HUES64 (cell line): Measurements from ENCODE around the gene GPHN.
"Not testable (repeated sequence)": the region's sequence is repeated elsewhere in the genome, so short reads cannot be mapped to it uniquely, and the experiment has no call there.

Source experiments
- H3K27ac ChIP-seq: 2 replicates; pipeline ENCODE4 v1.7.0; 2013; ENCODE audit warnings: low read depth, low read length, inconsistent platforms
- H3K27me3 ChIP-seq: 2 replicates; pipeline ENCODE4 v1.6.1; 2013; ENCODE audit warnings: mild to moderate bottlenecking, low read length; ENCODE audit not compliant: insufficient read depth
- H3K36me3 ChIP-seq: 2 replicates; pipeline ENCODE4 v1.6.1; 2013; ENCODE audit warnings: mild to moderate bottlenecking, low read length; ENCODE audit not compliant: insufficient read depth
- H3K4me1 ChIP-seq: 2 replicates; pipeline ENCODE4 v1.6.1; 2013; ENCODE audit warnings: mild to moderate bottlenecking, low read length, moderate library complexity; ENCODE audit not compliant: insufficient read depth
- H3K4me3 ChIP-seq: 2 replicates; pipeline ENCODE4 v1.5.1; 2013; ENCODE audit warnings: mild to moderate bottlenecking, low read length, moderate library complexity
- H3K9ac ChIP-seq: 2 replicates; pipeline ENCODE4 v1.6.1; 2013; ENCODE audit warnings: mild to moderate bottlenecking, low read depth, low read length
- H3K9me3 ChIP-seq: 2 replicates; pipeline ENCODE4 v1.6.1; 2013; ENCODE audit warnings: low read depth, low read length; ENCODE audit not compliant: insufficient read depth
- WGBS: fragments of 150-250, 120-280 bp; methylation state at CpG from one replicate; pipeline ENCODE4 v1.1.7; 2013; ENCODE audit warnings: missing lambda C conversion rate; 5-methylcytosine and 5-hydroxymethylcytosine counted together

GPHN gene

GRCh38 chr14:67045440-67045839 lies 537.5 kb downstream of the GPHN start:
- Histone ChIP-seq H3K27ac (no peak overlapping the region), H3K9me3 (no peaks in the 10 kb centered on the region), H3K4me1 (no peaks in the 10 kb centered on the region), H3K4me3 (no peak overlapping the region), H3K9ac (no peak overlapping the region), H3K27me3 (no peaks in the 10 kb centered on the region), H3K36me3 (no peaks in the 10 kb centered on the region)

DNA sequence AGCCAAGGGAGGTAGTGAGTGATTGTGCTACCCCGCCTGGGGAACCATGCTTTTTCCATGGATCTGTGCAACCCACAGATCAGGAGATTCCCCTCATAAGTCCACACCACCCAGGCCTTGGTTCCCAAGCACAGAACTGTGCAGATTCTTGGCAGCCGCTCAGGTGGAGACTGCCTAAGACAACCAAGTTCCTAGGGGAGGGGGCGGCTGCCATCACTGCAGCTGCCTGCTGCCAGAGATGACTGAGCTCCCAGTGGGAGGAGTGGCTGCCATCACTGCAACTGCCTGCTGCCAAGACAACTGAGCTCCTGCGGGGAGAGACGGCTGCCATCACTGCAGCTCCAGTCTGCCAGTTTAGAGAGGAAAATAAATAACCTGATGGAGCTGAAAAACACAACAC lies 542.9 kb downstream of the GPHN start:
- no peaks in the 10 kb centered on the region for H3K27me3 ChIP-seq
- 89% methylated on average over 5 of the region's 5 CpGs for WGBS
- no peak overlapping the region for H3K9ac ChIP-seq
- no peaks in the 10 kb centered on the region for H3K36me3 ChIP-seq
- H3K9me3 ChIP-seq: peaks cover 12% of the 10 kb centered on the region
- H3K27ac ChIP-seq: no peak overlapping the region
- no peaks in the 10 kb centered on the region for H3K4me1 ChIP-seq
- no peak overlapping the region for H3K4me3 ChIP-seq

GRCh38 chr14:67056684-67057083 lies 548.7 kb downstream of the GPHN start:
- no peak overlapping the region for H3K27ac ChIP-seq
- H3K9me3 ChIP-seq: peaks cover 16% of the 10 kb centered on the region
- no peaks in the 10 kb centered on the region for H3K4me1 ChIP-seq
- no peak overlapping the region for H3K9ac ChIP-seq
- 96% methylated on average over 21 of the region's 21 CpGs for WGBS
- no peaks in the 10 kb centered on the region for H3K36me3 ChIP-seq
- H3K27me3 ChIP-seq: no peaks in the 10 kb centered on the region
- H3K4me3 ChIP-seq: no peak overlapping the region

GRCh38 chr14:67059596-67059995 lies 551.6 kb downstream of the GPHN start:
- no peak overlapping the region for H3K9ac ChIP-seq

GRCh38 chr14:67060546-67060945 lies 552.6 kb downstream of the GPHN start:
- Histone ChIP-seq H3K4me1 (no peaks in the 10 kb centered on the region), H3K9ac (no peak overlapping the region), H3K27ac (no peak overlapping the region), H3K36me3 (no peaks in the 10 kb centered on the region), H3K27me3 (no peaks in the 10 kb centered on the region), H3K4me3 (no peak overlapping the region), H3K9me3 (0 out of 2 replicates have a peak, but pooled peaks cover 4% of the 10 kb centered on the region)

More at GRCh38 chr14:67059596-67059995, 551.6 kb downstream of the GPHN start:
- H3K36me3 ChIP-seq: no peaks in the 10 kb centered on the region
- H3K4me3 ChIP-seq: no peak overlapping the region
- no peaks in the 10 kb centered on the region for H3K27me3 ChIP-seq
- WGBS: 77% methylated on average over 2 of the region's 3 CpGs
- H3K27ac ChIP-seq: no peak overlapping the region
- no peaks in the 10 kb centered on the region for H3K4me1 ChIP-seq
- H3K9me3 ChIP-seq: 0 out of 2 replicates have a peak, but pooled peaks cover 4% of the 10 kb centered on the region

- H3K4me1 ChIP-seq, H3K27me3 ChIP-seq, H3K4me3 ChIP-seq, H3K36me3 ChIP-seq, H3K9me3 ChIP-seq, H3K9ac ChIP-seq, H3K27ac ChIP-seq: not testable (repeated sequence)
- WGBS: 80% methylated on average over 7 of the region's 7 CpGs
Observed at GRCh38 chr14:67067070-67067814, 559.3 kb downstream of the GPHN start.

DNA sequence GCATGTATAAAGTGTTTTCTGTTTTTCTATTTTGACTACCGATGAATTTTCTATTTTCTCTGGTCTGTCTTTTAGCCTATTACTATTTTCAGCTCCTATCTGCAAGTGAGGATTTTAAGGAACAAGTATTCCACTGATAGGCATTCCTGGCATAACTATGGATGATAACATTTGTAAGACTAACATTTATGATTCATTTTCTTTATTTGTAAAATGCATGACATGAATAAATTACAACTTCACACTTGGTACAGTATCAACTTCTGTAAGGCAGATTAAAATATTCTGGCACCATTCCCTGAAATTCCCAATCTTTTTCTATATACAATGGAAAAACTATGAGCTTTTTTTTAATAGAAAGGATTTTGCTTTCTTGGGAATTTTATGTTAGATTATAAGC lies 560.3 kb downstream of the GPHN start:
- H3K27ac ChIP-seq: no peak overlapping the region
- H3K9me3 ChIP-seq: no peaks in the 10 kb centered on the region
- WGBS: no CpG with 5 or more reads among the region's 1 CpG
- H3K4me3 ChIP-seq: no peak overlapping the region
- H3K27me3 ChIP-seq: no peaks in the 10 kb centered on the region
- no peaks in the 10 kb centered on the region for H3K36me3 ChIP-seq
- H3K9ac ChIP-seq: no peak overlapping the region
- no peaks in the 10 kb centered on the region for H3K4me1 ChIP-seq

- WGBS: 100% methylated on average over 1 of the region's 3 CpGs
- Histone ChIP-seq H3K9me3 (no peaks in the 10 kb centered on the region), H3K4me1 (no peaks in the 10 kb centered on the region), H3K27me3 (no peaks in the 10 kb centered on the region), H3K36me3 (no peaks in the 10 kb centered on the region), H3K27ac (no peak overlapping the region), H3K9ac (no peak overlapping the region), H3K4me3 (no peak overlapping the region)
Observed at GRCh38 chr14:67071506-67071905, 563.6 kb downstream of the GPHN start.

DNA sequence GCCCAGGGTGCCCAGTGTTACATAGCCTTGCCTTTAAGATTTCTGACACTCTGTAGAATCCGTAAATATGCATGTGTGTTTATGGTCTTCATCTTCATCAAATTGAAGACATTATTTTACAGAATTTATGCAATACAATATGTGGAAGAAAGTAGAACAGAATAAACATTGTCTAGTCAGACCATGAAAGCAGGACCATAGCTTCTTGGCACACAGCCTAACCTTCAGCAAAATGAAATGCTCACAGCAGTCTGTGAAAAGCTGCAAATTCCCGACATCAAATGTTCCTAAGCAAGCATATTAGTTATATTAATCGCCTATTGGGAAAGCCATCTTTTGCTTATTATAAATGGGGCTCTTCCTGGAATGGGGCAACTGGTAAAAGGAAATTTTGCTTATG lies 570.0 kb downstream of the GPHN start:
- Histone ChIP-seq H3K27me3 (no peaks in the 10 kb centered on the region), H3K4me3 (no peak overlapping the region), H3K36me3 (no peaks in the 10 kb centered on the region), H3K9me3 (0 out of 2 replicates have a peak, but pooled peaks cover 2% of the 10 kb centered on the region), H3K9ac (no peak overlapping the region), H3K27ac (no peak overlapping the region), H3K4me1 (no peaks in the 10 kb centered on the region)
- 100% methylated on average over 2 of the region's 3 CpGs for WGBS

DNA sequence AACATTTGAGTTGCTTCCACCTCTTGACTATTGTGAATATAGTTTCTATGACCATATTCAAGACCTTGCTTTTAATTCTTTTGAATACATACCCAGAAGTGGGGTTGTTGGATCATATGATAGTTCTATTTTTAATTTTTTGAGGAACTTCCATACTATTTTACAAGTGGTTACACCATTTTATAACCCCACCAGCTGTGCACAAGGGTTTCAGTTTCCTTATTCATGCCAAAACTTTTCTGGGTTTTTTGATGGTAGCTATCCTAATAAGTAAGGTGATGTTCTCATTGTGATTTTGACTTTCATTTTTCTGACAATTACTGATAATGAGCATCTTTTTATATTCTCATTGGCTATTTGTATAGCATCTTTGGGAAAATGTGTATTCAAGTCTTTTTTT lies 571.9 kb downstream of the GPHN start:
- no peaks in the 10 kb centered on the region for H3K27me3 ChIP-seq
- no peaks in the 10 kb centered on the region for H3K4me1 ChIP-seq
- H3K36me3 ChIP-seq: no peaks in the 10 kb centered on the region
- H3K4me3 ChIP-seq: no peak overlapping the region
- 0 out of 2 replicates have a peak, but pooled peaks cover 2% of the 10 kb centered on the region for H3K9me3 ChIP-seq
- no peak overlapping the region for H3K9ac ChIP-seq
- no peak overlapping the region for H3K27ac ChIP-seq

DNA sequence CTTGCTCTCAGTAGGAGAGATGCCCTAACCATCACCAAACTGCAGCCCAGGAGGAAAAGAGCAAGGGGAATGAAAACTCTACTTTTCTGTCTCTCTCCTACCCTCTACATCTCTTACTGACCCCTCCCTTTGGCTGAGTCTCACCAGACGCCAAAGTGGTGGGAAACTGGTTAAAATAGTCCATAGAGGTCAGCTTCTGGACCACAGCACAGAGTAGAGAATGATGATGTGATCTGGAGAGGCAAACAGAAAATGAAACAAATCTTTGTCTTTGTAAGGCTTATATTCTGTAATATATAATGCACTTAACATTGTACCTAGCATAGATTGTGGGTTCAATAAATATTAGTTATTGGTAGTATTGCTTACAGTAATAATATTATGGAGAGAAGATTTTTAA lies 600.3 kb downstream of the GPHN start:
- no peak overlapping the region for H3K9ac ChIP-seq
- no peaks in the 10 kb centered on the region for H3K36me3 ChIP-seq
- H3K27ac ChIP-seq: no peak overlapping the region
- H3K27me3 ChIP-seq: no peaks in the 10 kb centered on the region
- H3K4me3 ChIP-seq: no peak overlapping the region
- 0 out of 2 replicates have a peak, but pooled peaks cover 3% of the 10 kb centered on the region for H3K9me3 ChIP-seq
- peaks cover 14% of the 10 kb centered on the region; the same call in 1 of the 2 replicates for H3K4me1 ChIP-seq
- whole genome bisulfite sequencing: 100% methylated on average over 1 of the region's 1 CpG

DNA sequence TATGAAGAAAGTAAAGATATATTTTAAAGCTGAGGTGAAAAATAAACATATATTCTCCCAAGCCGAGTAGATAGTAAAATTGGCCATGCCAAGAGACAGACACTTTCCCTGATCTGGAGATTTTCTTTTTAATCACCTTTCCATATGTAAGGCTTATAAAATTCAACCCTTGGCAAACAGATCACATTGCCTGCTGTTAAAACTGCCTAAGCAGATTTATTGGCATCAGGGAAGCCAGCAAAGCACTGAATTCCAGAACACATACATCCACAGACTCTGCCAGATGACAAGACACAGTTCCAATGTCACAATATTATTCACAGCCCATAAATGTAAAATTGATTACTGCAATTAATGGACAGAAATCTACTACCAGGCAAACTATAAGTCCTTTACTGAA lies 603.1 kb downstream of the GPHN start:
- Histone ChIP-seq H3K27me3 (no peaks in the 10 kb centered on the region), H3K36me3 (no peaks in the 10 kb centered on the region), H3K4me3 (no peak overlapping the region), H3K27ac (no peak overlapping the region), H3K9me3 (0 out of 2 replicates have a peak, but pooled peaks cover 3% of the 10 kb centered on the region), H3K4me1 (peaks cover 14% of the 10 kb centered on the region; the same call in 1 of the 2 replicates), H3K9ac (no peak overlapping the region)
- 100% methylated on average over 1 of the region's 1 CpG for WGBS
